Mammary epithelial cell (primary cell): ENCODE results near the gene PROB1.

Experiments
- EZH2 ChIP-seq: IDR thresholded peaks from 2 replicates; pipeline ENCODE4 v1.6.1; 2012; ENCODE audit warnings: low read length, inconsistent platforms, borderline replicate concordance
- TF ChIP-seq, protein P1 (sequence below), 2 donors: IDR thresholded peaks in 1 of 2; conservative IDR thresholded peaks in 1 of 2; 2 replicates each; pipeline ENCODE4 v1.5.1; 2011 to 2012; ENCODE audit warnings: inconsistent platforms in 2 of 2, low read length in 2 of 2, mild to moderate bottlenecking in 2 of 2, control low read depth in 1 of 2, low read depth in 1 of 2; ENCODE audit not compliant: insufficient read depth in 1 of 2; ENCODE audit errors: extremely low read depth in 1 of 2

- TF ChIP-seq, protein P1, sequence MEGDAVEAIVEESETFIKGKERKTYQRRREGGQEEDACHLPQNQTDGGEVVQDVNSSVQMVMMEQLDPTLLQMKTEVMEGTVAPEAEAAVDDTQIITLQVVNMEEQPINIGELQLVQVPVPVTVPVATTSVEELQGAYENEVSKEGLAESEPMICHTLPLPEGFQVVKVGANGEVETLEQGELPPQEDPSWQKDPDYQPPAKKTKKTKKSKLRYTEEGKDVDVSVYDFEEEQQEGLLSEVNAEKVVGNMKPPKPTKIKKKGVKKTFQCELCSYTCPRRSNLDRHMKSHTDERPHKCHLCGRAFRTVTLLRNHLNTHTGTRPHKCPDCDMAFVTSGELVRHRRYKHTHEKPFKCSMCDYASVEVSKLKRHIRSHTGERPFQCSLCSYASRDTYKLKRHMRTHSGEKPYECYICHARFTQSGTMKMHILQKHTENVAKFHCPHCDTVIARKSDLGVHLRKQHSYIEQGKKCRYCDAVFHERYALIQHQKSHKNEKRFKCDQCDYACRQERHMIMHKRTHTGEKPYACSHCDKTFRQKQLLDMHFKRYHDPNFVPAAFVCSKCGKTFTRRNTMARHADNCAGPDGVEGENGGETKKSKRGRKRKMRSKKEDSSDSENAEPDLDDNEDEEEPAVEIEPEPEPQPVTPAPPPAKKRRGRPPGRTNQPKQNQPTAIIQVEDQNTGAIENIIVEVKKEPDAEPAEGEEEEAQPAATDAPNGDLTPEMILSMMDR (conservative IDR thresholded peaks at IDR 0.05 in 1 of 2, IDR thresholded peaks at IDR 0.05 in 1 of 2; ENCODE audit: extremely low read depth in 1 of 2, insufficient read depth in 1 of 2, low read depth in 1 of 2, low read length in 2 of 2), result no peak
- TF ChIP-seq EZH2, result no peak
These were observed 49.0 kb upstream of the PROB1 start for GRCh38 chr5:139443831-139444453.
